HT-29 (cell line): Measurements from ENCODE around the gene SMAD7. TPM values are rescaled to one million over a fixed set of nuclear protein-coding genes. Genes with fewer than 3 reads are reported as not detected.

Source experiments
- DNase-seq: peaks from one replicate; pipeline ENCODE4 v3.0.0-alpha.2; 2015; ENCODE audit warnings: low spot score
- total RNA-seq: library from RNA; depleted of rRNA; stranded (reverse); fragments of >200 nt; shearing (Covaris generic); gene quantifications from 2 replicates; pipeline ENCODE4 v1.2.3, GENCODE V29; 2014

Gene SMAD7
- total RNA-seq, 1 experiment from 2014 or later = 72.3 TPM

DNA sequence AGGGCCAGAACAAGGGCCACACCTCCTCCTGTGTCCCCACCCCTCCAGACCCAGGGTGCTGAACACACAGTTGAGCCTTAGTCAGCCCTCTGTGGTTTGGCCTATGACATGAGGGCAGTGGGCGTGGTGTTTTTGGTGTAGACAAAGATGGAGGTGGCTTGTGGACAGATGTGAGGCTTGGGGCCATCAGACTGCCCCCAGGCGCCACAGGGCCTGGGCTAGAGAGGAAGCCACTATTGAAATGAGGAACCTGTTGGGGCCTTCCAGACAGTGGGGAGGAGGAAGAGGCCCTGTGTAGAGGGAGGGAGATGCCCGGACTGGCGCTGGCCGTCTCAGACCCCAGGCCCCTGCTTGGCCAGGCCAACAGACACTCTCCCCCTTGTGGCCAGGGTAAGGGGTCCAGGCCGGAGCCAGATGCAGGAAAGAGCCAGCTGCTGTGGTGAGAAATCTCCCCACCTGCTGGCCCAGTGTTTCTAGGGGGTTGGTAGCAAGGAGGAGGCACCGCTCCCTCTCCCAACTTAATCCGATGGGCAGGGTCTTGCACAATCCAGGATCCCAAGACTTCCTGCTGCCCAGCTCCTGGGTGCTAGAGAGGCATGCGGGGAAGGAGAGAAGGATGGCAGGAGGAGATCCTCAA is 53.8 kb downstream of the SMAD7 start:
- no peak for DNase-seq

DNA sequence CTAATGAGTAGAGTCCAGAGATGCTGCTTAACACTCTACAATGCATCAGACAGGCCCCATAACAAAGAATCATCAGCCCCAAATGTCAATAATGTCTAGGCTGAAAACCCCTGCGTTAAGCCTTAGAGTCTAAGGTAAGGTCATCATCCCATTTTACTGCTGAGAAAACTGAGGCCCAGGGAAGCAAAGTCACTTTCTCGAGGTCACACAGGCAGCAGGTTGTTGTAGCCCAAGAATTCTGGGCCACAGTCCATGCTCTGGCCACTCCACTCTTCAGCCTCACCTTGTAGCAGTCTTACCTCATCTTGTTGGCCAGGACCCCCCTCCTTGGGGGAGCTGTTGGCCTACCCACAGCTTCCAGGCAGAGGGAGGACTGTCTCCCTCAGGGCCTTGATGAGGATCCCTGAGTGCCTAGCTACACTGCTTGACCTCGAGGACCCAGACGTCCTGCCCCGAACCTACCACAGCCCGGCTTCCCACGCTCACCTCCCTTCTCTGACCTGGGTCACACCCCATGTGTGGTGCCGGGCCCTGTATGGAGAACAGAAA is 54.4 kb downstream of the SMAD7 start:
- DNase-seq = no peak

DNA sequence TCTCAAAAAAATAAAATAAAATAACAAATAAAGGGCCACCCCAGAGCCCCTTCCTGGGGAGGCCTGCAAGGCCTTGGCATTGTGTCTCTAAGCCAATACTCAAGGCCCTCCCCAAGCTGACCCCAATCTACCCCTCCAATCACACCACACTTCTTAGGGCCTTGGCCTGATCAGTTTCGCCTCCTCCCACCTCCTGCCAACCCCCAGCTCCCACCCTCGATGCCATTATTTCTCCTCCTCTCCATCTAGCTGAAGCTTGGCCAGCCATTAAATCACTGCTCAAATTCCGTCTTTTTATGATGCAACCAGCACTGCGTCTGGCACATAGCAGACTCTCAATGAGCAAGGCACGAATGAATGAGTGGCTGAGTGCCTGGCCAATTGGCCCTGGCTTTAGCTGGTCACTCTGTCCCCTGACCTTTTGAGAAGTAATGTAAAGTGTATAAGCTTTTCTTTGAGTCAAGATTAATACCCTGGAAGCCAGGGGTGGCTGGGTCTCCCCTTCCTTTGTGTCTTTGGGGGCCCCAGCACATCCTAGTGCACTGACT is 55.9 kb downstream of the SMAD7 start:
- DNase-seq = no peak

DNA sequence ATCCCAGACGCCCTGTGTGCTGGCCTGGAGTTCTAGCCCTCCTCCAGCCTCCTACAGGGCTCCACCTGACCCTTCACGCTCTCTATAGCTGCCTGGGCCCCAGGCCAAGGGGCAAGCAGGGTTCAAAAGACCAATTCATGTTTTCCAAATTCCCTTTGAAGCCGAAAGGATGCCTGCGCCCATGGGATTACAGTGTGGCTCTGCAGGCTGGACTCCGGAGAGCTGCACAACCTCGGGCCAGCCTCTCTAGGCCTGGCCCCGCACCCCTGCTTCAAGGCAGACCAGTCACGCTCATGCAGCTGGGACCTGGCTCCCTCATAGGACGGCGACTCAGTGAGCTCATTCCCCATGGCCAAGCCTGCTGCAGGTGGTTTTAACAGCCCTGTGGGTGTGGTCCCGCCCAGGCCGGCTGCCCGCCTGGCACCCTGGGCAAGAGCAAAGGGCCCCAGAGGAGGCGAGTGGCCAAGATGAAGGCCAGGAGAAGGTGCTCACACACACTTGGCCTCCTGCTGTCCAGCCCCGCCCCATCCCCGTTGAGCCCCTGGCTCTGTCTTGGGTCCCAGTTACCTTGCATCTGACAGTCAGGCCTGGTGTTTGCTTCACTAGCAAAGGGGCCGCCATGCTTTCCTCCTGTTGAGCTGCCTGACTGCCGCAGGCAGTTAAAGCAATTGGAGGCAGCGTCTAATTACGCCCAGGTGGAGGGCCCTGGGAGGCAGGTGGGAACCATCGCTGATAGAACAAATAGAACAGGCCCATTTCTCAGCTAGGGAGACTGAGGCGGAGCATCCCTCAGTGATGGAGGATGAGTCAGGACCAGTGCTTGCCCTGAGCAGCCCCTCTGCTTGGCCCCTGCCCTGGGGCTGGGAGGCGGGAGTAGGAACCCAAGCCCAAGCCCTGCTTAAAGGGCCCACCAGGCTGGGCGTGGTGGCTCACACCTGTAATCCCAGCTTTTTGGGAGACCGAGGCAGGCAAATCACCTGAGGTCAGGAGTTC is 56.9 kb downstream of the SMAD7 start:
- DNase-seq = no peak

DNA sequence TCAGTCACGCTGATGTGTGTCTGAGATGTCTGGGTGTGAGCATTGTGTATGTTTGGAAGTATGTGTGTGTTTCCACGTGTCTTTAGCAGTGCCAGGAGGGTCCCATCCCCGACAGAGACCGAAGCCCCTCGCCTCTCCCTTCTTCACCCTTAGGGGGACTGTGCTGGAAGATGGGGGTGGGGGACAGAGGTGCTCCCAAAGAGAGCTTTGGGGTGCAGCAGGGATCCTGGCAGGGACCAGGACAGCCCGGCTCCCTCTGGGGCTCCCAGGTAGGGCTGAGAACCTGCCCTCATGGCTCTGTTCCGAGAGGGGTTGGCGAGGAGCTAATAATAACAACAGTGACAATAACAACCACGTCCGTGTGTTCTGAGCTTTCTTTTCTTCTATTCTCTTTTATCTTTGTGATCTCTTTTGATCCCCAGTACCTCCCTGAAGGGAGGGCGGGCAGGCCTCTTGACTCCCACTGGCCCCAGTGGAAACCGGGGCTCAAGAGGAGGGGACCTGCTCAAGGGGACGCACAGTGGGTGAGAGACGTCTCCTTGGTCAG is 57.6 kb downstream of the SMAD7 start:
- DNase-seq = no peak

DNA sequence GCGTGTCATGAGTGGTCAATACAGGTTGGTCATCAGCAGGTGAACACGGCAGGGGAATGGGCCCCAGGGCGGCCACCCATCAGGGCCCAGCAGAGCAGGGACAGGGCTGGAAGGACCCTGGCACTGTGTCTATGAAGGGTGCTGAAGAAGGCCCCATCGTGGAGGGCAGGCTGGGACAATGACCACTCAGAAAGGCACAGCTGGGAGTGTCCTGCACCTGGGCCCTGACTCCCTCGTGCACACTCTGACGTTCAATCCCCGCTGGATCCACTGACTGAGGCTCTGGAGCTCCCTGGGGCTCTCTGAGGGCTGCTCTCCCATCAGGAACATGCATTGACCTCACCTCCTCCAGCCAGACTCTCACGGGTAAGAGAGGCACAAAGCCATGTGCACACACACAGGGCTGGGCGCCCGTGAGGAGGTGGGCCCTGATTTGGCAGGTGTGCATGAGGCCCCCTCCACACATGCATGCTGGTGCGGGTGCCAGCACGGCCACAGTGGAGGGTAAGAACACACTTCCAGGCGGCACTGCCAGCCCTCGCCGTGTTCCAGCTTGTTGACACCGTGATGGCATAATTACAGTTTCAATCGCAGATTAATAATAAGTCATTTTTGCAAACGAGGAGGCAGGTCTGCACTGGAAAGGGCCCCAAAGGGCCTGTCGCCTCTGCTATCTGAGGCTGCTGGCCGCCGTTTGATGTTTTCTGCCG is 58.5 kb downstream of the SMAD7 start:
- DNase-seq = no peak

DNA sequence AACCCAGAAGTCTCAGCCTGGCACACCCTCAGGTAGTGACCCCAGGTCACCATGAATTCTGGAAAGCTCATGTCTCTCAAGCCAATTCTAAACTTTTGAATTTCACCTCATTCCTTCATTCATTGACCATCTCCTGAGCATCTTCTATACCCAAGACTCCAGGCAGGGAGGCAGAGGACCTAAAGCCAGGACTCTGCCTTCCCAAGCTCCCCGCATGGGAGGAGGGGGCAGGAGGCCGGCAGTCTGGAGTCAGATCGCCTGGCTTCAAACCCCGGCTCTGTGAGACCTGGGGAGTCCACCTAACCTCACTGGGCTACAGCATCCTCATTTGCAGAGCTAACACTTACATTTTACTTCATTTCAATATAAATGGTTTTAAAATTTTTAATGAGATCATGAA is 59.0 kb downstream of the SMAD7 start:
- no peak for DNase-seq

DNA sequence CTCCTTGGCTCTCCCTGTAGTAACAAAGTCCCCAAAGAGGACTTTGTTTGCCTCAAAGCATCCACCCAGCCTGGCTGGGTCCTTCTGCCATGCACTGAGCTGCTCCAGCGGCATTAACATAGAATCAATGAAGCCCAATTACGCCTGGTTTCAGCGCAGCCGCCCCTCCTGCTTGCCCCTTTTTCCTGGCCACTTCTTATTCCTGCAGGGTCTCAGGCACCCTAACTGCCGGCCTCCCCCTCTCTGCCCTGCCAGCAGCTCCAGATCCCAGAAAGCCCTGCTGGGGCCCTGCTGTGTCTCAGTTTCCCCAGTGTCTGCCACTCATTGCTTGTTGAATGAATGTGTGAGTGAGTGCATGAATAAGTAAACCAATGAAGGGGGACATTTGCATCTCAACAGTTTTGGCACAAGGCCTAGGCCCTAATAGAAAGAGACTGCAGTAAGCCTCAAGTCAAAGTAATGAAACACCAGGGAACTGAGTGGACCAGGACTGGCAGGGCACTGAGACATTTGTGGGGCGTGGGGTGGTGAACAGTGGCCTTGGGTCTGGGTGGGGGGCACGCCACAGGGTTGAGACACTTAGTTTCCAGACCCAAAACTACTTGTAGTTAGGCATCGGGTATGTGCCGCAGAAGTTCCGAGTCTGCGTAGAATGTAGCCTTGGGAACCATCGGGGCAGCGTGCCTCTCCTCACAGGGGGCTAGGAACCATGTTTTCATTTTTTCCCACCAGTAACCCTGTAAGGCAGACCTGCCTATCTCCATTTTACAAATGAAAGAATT is 60.6 kb downstream of the SMAD7 start:
- no peak for DNase-seq

DNA sequence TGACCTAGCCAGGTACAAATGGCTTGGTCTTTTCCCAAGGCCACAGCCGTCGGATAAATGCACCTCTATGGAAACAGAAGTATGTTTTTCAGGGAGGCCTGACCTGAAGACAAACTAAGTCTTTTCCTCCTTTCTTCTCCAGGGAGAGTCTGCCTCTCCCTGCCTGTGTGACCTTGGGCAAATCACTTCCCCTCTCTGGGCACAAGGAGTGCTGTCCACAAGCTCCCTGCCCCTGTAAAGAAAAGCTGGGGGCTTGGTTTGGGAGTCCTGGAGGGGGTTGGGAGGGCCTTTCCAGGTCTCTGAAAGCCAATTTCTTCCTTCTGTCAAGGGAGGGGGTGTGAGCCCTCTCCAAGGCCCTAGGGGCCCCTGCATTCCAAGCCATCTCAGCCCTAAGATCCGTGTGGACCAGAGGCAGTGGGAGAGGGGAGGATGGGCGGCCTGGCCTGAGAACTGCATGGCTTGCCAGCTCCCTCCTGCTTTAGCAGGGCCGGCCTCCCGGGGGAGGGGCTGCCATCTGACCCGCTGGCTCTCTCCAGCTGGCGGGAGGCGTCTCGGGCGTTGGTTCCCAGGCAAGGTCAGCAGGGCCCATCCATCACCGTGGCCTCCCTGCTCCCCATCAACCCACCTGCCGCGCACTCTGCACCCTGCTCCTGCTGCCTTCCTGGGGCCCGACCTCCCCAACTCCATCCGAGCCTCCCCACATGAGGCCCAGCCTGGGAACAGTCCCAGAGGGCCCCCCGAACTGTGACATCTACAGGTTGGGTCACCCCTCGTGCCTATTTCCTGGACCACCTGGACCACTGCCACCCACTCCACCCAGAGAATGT is 61.4 kb downstream of the SMAD7 start:
- no peak for DNase-seq

DNA sequence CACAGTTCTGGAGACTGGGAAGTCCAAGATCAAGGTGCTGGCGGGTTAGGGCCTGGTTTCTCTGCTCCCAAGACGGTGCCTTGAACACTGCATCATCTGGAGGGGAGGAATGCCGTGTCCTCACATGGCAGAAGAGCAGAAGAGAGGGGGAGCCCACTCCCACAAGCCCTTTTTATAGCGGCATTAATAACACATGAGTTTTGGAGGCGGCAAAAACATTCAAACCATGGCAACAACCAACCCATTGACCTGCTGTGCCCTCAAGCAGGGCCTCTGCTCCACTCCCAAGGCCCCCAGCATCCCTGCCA is 62.0 kb downstream of the SMAD7 start:
- DNase-seq = no peak

DNA sequence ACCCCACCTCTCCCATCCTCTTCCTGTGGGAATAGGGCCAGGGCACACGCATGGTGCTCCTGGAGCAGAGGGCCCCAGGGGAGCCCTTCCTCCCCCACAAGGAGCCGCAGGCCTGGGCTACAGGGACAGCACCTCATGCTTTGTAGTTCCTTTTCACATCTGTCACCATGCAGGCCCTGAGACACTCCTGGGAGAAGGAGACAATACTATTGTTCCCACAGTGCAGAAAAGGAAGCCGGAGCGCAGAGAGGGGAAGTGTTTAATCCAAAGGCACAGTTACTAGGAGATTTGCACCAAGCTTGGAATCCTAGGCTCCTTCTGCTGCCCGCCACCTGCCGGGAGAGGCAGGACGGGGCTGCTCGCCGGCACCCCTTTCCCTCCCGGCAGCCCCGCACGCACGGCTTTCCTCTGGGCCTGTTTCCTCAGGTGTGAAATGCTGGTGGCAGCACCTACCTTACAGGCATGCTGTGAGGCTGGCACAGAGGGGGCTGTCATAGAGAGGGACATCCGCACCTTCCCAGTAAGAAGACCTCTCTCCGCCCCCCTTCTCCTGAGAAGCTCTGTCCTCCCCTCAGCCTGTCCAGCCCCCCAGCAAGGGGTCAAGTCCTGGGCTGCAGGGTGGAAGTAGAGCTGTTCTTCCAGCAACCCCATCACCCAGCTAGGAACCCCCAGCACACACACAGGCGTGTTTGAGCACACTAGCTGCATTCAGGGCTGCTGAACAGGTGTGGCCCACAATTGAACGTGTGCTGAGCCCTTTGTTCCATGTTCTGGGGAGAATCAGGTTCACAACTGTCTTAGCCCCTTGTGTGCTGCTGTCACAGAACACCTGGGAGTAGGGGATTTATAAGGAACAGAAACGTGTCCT is 62.6 kb downstream of the SMAD7 start:
- DNase-seq = no peak

DNA sequence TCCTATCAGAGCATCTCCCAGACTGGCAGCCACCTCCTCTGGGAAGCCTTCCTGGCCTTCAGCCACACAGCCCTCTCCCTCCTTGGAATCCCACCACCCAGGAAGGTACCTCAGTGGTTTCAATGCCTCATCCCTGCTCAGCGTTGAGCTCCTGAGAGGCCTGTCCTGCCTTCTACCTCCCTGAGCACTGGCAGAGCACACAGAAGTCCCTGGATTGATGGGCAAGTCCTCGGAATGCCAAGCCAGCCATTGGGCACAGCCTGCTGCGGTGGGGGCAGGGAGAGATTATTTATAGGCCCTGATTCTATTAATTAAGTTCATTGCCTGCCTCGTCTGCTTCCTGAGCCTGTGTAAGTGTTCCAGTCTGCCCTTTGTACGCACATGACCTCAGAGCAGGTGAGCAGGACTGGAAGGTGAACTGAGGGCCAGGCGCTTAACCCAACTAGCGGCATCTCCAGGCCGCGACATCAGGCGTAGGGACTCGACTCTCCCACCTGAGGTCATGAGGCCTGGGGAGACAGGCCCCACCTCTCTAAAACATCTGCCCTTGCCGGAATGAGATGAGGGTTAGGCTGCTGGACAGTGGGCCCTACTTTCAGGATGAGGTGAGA is 63.4 kb downstream of the SMAD7 start:
- DNase-seq = no peak

DNA sequence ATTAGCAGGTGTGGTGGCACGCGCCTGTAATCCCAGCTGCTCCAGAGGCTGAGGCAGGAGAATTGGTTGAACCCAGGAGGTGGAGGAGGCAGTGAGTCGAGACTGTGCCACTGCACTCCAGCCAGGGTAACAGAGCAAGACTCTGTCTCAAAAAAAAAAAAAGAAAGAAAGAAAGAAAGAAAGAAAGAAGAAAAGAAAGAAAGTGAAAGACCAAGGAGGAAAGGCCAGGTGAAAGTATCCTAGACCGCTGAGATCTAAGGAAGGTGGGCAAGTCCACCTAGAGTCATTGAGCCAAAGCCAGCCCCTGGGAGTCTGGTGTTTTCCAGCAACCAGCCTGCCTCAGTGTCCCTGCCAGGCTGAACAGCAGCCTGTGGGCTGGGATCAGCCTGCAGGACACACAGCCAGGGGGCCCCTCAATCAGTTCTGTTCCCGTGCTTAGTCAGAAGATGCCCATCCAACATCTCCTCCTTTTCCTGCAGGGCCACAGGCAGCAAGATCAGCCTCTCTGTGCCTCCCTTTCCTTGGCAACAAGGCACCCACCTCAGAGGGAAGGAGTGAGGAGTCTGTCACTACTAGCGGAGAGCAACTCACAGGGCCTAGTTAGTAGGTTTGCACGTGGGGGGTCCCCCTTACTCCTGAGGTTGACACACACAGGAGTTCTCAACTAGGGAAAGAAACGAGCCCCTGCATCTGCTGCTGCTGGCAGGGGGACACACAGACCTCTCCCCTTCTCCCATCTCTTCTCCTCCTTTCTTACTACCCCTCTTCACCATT is 64.1 kb downstream of the SMAD7 start:
- no peak for DNase-seq

DNA sequence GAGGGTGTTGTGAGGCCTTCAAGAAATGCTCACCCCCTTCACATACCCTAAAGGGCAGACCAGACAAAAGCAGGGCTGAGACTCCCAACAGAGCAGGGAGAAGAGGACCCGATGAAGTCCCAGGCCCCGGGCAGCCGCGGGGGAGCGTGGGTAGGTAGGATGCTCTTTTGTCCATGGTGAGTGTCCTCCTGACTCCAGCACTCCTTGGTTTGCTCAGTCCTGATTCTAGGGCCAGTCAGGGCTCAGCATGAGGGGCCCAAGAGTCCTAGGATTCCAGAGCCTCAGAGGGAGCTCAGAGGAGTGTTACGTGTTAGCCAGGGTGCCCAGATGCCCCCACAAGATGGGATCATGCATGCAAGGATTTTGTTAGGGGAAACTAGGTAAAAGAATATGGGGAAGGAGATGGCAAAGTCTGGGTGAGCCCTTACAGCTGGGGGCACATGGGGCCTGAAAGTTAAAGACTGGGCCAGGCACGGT is 64.8 kb downstream of the SMAD7 start:
- no peak for DNase-seq

DNA sequence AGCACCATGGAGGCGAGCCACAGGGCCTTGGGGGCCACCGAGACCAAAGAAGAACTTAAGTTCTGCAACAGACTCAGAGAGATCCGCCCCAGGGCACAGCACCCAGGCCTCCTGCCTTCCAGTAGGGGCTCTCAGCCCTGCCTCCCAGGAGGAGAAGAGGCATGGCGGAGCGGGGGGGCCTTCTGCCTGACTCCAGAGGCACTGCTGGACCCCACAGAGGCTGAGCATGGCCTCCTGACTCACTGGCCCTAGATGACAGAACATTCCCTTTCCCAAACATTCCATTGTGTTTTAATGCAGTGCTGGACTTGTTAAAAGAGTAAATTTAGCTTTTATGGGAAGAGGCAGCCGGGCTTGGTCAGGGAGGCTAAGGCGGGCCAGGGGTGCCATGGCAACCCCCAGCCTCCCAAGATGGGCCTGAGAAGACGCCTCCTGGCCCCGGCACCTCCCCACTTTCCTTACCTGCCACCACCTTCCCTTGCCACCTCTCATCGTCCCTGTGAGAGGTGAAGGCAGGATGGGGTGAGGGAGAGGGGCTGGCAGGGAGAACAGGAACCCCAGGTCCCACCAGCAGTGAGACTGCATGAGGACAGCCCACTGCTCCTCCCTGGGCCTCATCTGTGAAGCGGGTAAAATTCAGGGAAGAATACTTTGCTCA is 65.4 kb downstream of the SMAD7 start:
- no peak for DNase-seq

DNA sequence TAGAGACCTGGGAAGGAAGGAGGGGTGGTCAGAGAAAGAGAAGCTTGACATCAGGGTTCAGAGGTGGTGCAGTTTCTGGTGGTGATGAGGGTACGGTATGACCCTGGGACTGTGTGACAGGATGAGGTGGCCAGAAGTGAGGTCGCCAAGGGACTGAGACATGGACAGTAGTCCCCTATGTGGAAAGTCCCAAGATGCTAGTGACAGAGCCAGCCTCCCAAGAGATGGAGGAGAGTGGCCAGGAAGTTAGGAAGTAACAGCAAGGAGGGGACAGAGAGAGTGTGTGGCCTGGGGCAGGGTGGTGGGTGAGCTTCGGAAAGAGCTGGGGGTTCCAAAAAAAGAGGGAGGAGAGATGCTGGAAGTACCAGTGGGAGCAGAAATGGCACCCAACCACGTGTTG is 66.0 kb downstream of the SMAD7 start:
- DNase-seq = no peak

DNA sequence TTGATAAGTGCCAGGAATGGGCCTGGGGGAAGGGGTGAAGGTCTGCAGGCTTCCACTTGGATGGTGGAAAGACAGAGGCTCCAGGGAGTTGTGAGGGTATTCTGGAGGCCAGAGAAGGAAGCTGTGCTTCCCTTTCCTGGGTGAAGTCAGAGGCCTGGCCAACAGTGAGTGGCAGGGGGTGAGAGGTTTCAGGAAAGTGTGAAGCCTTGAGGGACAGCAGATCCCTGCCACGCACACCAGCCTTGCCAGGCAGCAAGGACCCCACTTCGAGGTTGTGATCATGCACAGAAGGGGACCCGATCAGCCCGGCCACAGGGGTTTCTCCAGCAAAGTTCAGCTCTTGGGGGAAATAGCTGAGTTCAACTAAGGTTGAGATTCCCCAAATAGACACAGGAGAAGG is 66.5 kb downstream of the SMAD7 start:
- no peak for DNase-seq
